HG02870 (cell line): ENCODE results near the gene ZNF677.
"Not testable (repeated sequence)": the region's sequence is repeated elsewhere in the genome, so short reads cannot be mapped to it uniquely, and the experiment has no call there.

Experiments used
- ATAC-seq: cut with Tn5 transposase; IDR thresholded peaks from one replicate; pipeline ENCODE4 v1.9.1; 2021; ENCODE audit warnings: mild to moderate bottlenecking, moderate library complexity; ENCODE audit not compliant: unreplicated experiment

ZNF677 gene

DNA sequence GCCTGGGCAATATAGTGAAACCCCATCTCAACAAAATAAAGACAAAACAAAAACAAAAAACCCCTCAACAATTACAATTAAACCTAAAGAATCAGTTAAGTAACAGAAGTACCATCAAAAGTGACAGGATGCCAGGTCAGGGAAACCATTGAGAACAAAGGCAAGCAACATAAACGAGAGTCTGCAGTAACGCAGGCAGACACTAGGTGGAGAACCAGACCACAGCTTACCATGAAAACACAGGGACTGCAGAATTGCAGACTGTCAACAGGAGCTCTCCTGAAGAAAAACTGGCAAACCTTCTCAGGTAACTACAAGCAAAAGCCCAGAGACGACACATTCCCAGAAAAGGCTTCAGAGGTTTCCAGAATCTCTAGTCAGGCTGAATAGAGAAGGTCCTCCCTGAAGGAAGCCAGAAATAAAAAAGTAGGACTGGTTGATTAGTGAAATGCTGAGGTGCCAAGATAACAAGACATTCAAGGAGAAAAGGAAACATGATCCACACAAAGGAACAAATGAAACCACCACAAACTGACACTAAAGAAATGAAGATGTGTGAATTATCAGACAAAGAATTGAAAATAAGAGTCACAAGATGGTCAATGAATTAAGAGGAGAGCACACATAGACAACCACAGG lies 59.3 kb downstream of the ZNF677 start:
- no peak for ATAC-seq

DNA sequence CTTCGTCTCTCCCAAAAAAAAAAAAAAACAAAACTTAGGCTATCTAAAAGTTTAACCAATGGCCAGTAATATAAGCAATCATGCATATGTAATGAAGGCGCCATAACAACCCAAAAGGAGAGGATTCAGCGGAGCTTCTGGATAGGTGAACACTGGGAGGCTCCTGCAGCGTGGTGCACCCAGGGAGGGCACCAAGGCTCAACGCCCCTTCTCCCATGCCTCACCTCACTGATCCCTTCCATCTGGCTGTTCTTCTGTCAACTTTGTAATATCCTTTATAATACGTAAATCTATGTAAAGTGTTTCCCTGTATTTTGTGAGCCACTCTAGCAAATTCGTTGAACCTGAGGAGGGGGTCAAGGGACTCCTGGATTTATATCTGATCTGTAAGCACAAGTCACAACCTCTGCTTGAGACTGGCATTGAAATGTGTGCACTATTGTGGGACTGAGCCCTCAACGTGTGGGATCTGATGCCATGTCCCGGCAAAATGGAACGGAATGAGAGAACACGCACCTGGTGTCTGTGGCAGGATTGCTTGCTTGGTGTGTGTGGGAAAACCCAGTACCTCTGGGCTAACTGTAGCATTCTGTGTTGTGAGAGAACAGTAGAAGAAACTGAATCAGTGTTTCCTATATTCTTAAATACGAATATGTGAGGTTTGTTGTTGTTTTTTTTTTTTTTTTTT lies 61.0 kb downstream of the ZNF677 start:
- no peak for ATAC-seq

DNA sequence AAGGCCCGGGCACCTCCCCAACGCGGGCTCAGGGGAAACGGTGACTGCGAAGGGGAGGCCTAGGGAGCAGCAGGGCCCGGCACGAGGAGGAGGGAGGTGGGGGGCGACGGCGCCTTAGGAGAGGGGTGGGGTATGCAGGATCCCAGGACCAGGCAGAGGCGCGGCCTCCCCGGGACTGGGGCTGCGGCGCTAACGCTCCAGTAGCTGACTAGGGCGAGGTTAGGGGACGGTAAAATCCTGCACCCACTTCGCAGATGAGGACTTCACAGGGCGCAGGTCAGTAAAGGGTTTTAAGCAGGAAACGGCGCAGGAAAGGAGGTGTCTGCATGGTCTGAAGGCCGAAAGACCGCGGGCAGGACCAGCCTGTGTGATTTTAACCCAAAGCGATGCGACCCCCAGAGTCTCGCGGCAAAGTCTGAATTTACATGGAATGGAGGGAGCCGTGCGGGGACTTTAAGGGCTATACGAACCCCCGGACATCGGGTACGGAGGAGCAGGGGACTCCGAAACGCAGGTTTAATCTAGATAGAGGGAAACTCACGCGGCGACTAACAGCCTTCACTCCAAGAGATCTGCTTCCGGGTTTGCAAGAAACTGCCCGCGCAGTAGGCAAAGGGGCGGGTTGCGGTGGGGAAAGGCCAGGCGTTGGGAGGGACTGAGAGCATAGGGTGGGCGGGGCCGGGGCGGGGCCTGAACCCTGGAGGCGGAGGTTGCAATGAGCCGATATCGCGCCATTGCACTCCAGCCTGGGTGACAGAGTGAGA lies 61.7 kb downstream of the ZNF677 start, which contains the start of gene ZNF665:
TSS of gene ZNF665 (minus strand) at position 588 of the 764 bp plus-strand sequence. CDS start 10,460 bp downstream, outside the sequence.
- no peak for ATAC-seq

DNA sequence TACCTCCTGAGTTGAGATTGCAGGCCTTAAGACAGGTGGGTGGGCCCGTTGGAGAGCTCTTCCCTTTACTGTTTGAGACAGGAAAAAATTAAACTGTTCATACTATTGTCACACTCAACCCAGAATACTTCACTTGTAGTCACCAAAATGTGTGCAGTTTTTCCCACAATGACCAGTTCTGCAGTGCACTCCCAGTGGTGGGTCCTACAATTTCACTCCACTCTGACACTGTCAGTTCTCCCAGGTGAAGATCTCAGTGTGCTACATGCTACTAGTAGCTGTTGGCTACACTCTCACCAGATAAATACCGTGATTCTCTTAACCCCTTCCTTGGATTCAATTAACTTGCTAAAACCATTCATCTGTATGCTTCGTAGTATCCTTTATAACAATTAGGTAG lies 64.4 kb downstream of the ZNF677 start:
- no peak for ATAC-seq

DNA sequence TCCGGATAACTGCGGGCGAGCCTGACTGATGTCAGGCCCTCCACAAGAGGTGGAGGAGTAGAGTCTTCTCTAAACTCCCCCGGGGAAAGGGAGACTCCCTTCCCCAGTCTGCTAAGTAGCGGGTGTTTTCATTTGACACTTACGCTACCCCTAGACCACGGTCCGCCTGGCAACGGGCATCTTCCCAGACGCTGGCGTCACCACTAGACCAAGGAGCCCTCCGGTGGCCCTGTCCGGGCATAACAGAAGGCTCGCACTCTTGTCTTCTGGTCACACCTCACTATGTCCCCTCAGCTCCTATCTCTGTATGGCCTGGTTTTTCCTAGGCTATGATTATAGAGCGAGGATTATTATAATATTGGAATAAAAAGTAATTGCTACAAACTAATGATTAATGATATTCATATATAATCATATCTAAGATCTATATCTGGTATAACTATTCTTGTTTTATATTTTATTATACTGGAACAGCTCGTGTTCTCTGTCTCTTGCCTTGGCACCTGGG lies 64.9 kb downstream of the ZNF677 start:
- ATAC-seq, result not testable (repeated sequence)
